Dermis microvascular lymphatic vessel endothelial cell (primary cell): ENCODE results near the gene NCF4. TPM values are rescaled to one million over a fixed set of nuclear protein-coding genes. Genes with fewer than 3 reads are reported as not detected.
A peak's percentile ranks its signal among the peaks of the same experiment; 100 is the strongest.

Source experiments
- DNase-seq, 2 donors: peaks; one replicate each; pipeline versions ENCODE4 v3.0.0 to v3.0.0-alpha.2; 2010; ENCODE audit warnings: low read depth in 2 of 2
- total RNA-seq: library from RNA; depleted of rRNA; stranded (reverse); fragments of >200 nt; gene quantifications from 2 replicates; pipeline ENCODE4 v1.2.1, GENCODE V29; 2014

Gene NCF4
- total RNA-seq, 1 donor from 2014 or later: not detected

DNA sequence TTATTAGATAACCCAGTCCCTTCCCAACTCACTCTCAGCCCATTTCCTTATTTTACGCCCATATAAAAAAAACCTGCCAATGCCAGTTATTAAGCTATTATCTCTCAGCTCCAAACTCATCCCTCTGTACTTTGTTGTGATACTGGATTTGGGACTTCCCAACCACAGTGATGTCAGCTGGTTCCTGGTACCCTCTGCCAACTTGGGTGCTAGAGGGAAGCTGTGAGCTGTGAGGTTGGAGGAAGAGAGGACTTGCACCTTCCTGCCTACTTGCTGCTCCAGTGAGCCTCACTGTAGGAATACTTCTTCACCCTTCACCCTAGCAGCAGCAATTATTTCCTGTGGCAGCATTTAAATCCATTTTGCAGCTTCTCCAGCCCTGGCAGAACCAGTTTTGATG, 33.5 kb downstream of the NCF4 start:
- no peak for DNase-seq

DNA sequence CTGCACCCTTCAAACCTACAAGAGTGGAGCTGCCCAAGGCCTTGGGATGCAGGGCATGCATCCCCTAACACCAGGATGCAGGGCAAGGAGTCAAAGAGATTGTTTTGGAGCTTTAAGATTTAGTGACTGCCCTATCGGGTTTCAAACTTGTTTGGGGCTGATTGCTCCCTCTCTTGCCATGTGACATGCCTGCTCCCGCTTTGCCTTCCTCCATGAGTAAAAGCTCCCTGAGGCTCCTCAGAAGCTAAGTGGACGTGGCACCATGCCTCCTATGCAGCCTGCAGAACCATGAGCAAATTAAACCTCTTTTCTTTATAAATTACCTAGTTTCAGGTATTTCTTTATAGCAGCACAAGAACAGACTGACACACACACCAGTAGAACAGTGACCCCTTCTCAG, 36.8 kb downstream of the NCF4 start:
- DNase-seq: no peak

DNA sequence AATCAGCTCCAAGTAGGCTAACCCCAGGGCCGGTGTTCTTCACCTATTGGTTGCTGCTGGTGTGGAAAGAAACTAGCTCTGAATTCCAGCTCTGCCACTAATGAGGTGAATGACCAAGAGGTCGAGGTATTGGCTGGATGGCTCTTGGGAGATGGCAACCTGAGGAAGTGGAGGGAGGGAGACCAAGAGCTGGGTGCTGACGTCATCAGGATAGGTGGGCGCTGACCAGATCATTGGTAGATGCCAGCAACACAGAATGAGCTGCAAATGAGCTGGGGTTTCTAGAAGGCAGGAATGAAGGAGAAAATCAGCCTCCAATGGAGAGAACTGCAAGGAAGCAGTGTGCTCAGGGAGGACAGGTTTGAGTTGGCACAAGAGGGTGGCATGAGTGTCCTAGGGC, 37.9 kb downstream of the NCF4 start:
- DNase-seq: no peak

DNA sequence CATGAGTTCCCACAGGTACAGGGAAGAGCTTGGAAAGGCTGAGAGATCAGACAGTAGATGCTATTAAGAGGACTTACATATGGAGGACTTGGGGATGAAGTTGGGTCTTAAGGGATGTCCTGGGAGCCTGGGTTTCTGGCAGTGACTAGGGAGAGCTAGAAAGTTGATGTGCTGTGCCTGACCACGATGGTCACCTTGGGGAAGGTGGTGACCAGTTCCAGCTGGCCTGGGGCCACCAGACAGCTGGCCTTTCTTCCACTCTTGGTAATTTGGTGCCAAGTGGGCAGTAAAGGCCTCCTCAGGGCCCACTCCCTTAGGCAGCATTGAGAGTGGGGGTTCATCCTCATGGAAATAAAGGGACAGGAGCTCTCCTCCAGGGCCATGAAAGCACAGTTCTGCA, 38.7 kb downstream of the NCF4 start:
- DNase-seq: no peak

DNA sequence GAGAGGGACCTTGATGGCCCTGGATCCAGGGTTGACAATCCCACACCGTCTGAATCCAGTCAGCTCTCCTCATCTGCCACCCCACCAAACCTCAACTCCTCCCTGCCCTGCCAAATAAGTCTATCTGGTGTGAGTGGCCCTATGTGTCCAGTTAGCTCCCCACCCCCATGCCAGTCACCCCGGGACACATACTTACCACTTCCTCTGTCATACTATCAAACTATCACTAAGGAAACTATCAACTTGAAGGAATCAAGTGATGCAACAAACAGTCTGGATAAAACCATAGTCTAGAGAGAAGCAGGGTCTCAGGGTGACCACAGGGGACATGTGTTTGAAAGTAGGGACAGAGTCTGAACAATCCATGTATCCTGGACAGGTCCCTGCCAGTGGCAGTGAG, 39.4 kb downstream of the NCF4 start:
- DNase-seq: no peak

DNA sequence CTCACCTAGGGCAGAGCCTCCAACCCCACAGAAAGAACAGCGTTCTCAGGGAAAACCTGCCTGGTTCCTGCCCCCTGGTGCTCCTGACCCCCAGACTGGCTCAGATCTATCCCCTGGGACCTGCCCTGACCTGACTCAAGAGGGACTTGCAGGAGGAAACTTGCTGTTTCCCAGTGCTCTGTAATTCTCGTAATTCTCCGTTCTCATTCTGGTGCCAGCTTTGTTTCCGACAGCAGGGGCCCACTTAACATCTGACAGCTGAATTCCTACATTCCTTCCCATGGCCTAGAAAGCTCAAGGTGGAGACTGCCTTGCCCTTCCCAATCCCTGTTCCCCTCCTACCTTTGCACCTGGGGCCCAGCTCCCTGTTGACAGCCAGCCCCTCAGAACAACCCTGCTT, 40.1 kb downstream of the NCF4 start:
- DNase-seq: no peak

DNA sequence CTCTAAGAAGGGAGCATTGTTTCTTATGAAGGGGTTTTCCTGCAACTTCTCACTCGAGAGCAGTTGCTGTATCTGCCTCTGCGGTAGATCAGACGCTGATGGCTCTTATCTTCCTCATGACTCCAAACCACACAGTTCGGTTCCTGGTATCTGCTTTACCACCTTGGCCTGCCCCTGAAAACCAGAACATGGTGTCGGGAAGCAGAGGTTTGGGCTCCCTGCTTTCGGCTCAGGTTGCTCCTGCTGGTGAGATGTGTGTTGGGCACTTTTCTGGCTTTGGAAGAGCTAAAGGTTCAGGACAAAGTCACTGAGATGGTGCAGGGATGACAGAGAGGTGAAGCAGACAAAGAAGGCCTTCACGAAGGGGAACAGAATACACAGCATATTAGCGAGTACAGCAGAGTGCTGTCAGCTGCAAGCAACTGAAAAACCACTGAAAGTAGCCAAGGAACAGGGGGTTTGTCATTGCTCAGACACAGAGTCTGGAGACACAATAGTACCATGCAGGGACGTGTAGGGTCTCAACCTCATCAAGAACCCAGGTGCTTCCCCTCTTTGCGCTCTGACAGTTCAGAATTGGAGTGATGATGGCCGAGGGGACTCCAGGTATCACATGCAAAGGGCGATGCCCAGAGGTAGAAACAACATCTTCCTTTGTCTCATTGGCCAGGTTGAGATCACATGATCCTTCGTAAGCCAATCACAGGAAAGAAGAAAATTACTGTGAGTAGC, 40.8 kb downstream of the NCF4 start:
- no peak for DNase-seq

DNA sequence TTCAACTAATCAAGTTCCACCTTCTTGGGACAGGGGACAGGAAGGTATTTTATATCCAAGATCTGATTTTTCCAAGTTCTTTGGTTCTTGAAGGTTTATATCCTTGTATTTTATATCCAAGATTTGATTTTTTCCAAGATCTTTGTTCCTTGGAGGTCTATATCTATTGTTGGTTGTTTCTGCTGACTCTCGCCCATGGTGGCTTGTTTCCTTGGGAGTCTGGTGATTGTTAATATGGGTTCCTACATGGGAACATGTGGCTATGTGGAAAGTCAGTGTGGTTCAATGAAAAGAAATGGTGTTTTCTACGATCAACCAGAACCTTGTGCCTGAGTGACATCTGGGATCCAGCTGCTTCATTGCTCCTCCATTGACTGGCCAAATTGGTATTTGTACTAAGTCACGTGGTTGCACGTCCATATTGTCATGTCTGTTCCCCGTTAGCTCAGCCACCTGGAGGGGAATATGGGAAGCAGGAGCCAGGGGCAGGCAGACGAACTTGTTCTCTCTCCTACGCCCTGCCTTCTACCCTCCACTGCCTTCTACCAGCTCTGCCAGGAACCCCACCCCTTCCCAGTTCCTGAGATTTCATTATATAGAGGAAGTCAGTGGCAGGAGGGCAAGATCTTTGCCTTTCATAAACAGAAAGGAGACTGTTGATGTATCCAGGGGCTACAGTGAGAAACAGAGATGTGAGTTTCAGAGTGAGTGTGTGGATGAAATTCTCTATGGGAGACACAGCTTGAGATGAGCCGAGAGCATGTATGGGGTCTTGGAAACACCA, 41.5 kb downstream of the NCF4 start:
- DNase-seq: no peak

DNA sequence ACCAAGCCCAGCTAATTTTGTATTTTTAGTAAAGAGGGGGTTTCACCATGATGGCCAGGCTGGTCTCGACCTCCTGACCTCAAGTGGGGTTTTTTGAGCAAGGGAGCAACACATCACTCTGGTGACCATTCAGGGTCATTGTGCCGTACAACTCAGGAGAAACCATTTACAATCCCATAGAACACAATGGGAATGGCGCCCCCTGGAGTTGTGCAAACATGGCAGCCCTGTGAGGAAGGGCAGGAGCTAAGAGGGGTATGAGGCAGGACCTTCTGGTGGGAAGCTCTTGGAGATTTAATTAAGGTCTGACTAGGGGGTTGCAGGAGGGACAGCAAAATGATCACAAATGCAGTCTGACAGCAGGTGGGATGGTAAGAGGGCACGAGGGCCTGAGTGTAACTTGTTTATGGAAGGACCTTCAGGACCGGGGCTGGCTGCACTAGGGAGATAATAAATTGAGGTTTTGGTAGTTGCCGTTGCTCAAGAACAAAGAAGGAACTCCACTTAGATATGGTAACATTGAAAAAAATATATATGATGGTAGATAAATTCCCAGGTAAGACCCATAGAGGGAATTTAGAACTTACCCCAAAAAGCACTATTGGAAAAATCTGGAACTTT, 43.6 kb downstream of the NCF4 start:
- DNase-seq: no peak

DNA sequence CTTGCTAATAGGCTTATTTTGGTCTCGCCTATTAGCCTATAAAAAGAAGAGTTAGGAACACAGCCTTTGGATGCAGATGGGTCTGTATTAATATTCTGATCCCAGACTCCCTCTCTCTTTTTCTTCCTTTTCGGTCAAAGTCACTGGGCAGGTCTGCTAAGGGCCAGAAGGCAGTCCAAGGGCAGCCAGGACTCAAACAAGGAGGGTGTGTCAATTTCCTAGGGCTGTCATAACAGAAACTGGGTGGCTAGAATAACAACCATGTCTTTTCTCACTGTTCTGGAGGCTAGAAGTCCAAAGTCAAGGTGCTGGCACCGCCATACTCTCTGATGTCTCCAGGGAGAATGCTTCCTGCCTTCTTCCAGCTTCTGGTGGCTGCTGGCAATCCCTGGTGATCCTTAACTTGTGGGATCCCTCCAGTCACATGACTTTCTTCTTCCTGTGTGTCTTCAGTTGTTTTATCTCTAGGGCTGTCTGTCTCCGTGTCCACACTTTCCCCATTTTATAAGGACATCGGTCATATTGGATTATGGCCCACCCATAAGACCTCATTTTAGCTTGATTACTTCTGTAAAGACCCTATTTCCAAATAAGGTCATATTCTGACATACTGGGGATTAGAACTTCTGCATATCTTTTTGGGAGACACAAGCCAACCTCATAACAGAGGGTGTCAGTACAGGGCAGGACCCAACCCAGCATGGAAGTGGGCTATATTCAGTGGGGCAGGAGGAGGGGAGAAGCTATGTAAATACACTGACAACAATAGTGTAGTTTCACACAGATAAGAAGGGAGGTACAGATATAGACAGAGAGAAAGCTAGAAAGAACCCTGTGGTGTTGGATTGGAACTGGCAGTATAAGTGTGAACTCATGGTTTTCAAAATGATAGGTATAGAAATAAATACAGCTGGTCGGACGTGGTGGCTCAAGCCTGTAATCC, 46.7 kb downstream of the NCF4 start:
- no peak for DNase-seq

DNA sequence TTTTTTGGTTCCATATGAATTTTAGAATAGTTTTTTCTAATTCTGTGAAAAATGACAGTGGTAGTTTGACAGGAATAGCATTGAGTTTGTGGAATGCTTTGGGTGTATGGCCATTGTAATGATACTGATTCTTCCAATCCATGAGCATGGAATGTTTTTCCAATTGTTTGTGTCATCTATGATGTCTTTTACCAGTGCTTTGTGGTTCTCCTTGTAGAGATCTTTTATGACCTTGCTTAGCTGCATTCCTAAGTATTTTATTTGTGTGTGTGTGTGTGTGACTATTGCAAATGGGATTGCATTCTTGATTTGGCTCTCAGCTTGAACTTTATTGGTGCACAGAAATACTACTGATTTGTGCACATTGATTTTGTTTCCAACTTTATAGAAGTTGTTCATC, 49.7 kb downstream of the NCF4 start:
- no peak for DNase-seq

DNA sequence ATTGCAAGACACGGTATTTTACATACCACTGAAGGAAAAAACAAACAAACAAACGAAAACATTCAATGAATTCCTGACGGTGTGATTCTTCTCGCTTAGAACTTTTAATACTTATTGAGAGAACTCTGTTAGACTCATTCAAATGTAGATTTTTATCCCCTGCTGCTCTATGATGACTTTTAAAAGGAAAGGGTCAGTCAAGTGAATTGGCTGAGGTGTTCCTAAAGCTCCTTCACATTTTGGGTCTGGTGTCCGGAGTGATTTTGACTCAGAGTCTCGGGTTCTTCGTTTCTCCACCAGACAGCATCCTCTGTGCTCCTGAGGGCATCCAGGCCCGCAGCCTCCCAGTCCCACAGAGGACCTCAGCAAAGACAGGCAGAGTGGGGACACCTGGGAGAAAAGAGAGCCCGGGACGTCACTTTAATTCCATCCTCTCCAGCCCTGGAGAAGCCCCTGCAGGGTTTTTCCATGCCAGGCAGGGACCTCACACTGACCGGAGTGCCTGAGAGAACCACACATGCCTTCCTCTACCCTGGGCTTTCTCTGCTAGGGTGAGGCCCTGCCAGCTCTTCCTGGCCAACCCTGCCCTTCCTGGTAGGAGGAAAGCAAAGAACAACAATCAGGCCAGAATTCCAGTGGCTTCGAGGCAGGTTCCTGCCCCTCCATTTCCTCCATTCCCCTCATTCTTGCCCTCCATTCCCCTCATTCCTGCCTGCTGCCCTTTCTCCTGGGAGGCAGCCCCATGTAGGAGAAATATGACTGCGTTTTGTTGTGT, 51.3 kb downstream of the NCF4 start:
- DNase-seq: no peak

DNA sequence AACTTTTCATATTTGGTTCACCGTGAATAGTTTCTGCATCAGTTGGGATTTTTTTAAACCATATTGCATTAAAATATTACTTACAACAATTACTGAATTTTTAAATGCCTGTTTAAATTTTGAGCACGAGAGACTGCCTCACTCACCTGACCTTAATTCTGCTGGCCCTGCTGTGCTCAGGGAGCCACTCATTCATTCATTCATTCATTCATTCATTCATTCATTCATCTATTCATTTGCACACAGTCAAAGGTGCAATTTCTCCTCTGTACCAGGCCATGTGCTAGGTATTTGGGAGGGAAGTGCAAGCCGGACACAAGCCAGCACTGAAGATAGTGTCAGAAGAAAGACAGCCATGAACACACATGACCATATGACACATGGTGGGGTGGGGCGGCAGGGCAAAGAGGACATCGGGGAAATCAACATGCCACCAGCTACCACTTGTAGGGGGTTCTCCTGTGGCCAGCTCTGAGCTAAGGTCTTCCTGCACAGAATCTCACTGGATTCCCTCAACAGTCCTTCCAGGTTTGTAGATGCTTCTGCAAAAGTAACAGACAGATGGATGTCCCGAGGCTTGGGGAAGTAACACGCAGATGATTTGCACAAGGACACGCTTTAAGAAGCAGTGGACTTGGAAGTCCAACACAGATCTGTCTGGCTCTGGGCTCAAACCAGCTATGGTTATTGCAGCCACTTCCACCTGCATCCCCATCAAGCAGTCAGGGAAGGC, 52.1 kb downstream of the NCF4 start:
- DNase-seq: no peak

DNA sequence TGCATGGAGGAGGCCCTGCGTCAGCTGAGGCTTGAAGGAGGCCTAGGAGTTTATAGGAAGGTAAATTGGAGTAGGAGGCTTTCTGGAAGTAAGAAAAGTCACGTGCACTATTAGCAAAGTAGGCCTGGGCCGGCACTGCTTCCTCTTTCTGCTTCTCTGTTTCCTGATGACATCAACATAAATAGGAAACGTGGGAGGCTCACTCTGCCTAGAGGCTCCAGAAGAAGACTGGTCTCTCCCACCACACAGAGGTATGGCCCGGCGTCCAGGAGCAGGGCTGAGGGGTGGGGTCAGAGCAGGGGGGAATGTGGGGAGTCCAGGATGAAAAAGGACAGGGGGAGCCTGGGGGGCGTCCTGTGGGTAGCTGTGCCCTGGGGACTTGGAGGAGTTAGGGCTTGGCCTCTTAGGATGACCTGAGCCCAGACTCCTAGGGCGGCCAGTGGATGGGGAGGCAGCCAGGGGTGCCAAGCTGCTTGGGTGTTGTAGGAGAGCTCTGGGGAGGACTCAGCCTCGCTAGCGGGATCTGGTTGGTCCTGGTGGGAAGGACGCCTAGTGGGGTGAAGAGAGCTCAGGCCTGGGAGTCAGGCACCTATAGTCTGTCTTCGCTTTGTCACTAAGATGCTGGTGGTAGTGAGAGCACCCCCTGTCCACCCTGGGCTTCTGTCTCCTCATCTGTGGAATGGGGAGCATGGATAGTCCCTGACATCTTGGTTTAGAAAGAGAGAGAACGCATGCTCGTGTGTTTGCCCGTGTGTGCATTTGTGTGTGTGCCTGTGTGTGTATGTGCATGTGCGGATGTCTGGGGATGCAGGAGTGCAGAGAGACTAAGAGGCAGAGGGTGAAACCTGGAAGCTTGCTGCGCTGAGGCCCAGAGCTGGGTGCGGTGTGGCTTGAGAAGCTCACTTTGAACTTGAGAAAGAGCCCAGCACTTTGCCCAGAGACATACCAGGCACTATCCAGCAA, 52.9 kb downstream of the NCF4 start, which contains the start of gene CSF2RB:
TSS of gene CSF2RB (plus strand) at position 202 of the 963 bp plus-strand sequence. CDS start 8,580 bp downstream, outside the sequence.
- DNase-seq: peak in 1 of 2 donors; percentile 55

DNA sequence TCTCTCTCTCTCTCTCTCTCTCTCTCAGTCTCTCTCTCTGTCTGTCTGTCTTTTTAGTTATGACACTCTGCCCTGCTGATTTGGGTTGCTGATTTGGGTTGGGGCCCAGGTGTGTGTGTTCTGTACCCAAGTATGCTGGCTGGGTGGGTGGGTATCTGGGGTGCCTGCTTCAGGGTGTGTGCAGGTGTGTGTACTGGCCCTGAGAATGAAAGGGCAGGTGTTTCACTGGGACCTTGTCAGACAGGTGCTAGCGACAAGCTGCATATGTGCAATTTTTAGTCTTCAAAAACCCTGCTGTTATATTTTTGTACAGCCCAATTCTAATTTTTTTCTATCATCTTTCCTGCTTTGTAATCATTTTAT, 53.6 kb downstream of the NCF4 start:
- no peak for DNase-seq

DNA sequence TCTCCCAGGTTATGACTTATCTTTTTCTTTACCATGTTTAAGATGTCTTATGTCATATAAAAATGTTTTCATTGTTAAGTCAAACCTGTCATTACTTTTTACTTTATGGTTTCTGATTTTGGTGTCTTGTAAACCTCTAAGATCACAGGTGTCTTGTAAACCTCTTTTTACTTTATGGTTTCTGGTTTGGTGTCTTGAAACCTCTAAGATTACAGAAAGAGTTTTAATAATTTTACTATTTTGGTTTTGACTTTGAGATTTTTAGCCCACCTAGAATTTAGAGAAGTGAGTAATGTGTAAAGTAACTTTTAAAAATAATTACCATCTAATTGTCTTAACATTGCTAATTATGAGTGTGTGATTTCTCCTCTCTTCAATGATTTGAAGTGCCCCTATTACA, 55.2 kb downstream of the NCF4 start:
- no peak for DNase-seq

DNA sequence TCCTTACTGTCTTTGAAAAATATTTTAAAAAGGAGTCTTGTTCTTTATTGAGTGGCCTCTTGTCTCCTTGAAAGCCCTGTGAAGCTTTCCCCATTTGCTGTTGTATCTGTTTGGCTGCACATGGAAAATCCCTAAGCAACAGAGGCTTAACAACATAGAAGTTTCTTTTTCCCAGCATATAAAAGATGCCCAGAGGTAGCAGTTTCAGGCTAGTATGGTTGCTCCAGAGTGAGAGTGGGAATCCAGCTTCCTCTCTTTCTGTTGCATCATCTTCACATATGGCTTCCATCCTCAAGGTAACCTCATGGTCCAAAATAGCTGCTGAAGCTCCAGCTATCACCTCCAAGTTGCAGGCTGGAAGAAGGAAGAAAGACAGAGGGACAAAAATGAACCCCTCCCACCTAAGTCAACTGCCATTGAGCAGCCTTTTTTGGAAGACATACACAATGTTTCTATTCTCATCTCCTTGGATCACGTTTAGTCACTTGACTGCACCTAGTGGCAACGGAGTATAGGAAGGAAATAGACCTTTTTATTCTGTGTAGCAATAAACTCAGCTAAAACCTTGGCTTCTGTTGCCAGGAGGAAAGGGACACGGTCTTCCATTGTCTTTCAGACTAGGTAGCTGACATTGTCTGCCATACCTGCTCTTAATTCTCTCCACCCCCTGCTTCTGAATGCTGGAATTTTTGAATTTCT, 57.9 kb downstream of the NCF4 start:
- DNase-seq: no peak
